IMR-90 (cell line): ENCODE data around the gene NBPF11. TPM values are rescaled to one million over a fixed set of nuclear protein-coding genes. Genes with fewer than 3 reads are reported as not detected.
"Not testable (repeated sequence)": the region's sequence is repeated elsewhere in the genome, so short reads cannot be mapped to it uniquely, and the experiment has no call there.

ENCODE experiments used
- ATAC-seq: fragments of 200-7000 bp; cut with Tn5 transposase; 2 replicates; pipeline ENCODE4 v1.9.1; 2020; ENCODE audit warnings: low read depth, mild to moderate bottlenecking, moderate library complexity
- BruUV-seq: library from RNA; stranded (reverse); fragments of 400-500 nt; replicated peaks from 2 replicates; lab custom pipeline; 2021; lab: Mats Ljungman, UMichigan
- CTCF ChIA-PET: fragments of 300-600 bp; formaldehyde crosslinking; extraction: SDS; loops from one replicate; lab custom pipeline; 2021; ENCODE audit warnings: antibody characterized with exemption; lab: Yijun Ruan, JAX
- POLR2A ChIA-PET: fragments of 300-600 bp; sonication (Branson Sonifier 250); formaldehyde crosslinking; loops from one replicate; lab custom pipeline; 2022; ENCODE audit warnings: antibody characterized with exemption; ENCODE audit not compliant: unreplicated experiment; lab: Charles Lee
- DNase-seq: peaks from one replicate; pipeline ENCODE4 v3.0.0; 2013
- H2AFZ ChIP-seq: replicated peaks from 2 replicates; pipeline ENCODE3; 2013; ENCODE audit warnings: low read length, mild to moderate bottlenecking; ENCODE audit not compliant: poor library complexity
- H2AK5ac ChIP-seq: 2 replicates; pipeline ENCODE4 v1.6.1; 2013; ENCODE audit warnings: low read depth, low read length, inconsistent platforms
- H2AK9ac ChIP-seq: replicated peaks from 2 replicates; pipeline ENCODE3; 2013; ENCODE audit warnings: mild to moderate bottlenecking, low read depth, low read length, moderate library complexity; ENCODE audit not compliant: poor library complexity
- H2BK120ac ChIP-seq: 2 replicates; pipeline ENCODE4 v1.6.1; 2013; ENCODE audit warnings: low read depth, low read length, inconsistent platforms
- H2BK15ac ChIP-seq: 3 replicates; pipeline ENCODE4 v1.6.1; 2013; ENCODE audit warnings: low read depth, low read length, inconsistent platforms
- H2BK20ac ChIP-seq: 2 replicates; pipeline ENCODE4 v1.6.1; 2013; ENCODE audit warnings: low read depth, mild to moderate bottlenecking, inconsistent platforms, low read length, moderate library complexity
- H2BK5ac ChIP-seq: 2 replicates; pipeline ENCODE4 v1.6.1; 2013; ENCODE audit warnings: mild to moderate bottlenecking, low read depth, low read length, inconsistent platforms; ENCODE audit not compliant: poor library complexity, severe bottlenecking
- H3K14ac ChIP-seq: replicated peaks from 2 replicates; pipeline ENCODE4 v1.6.1; 2013; ENCODE audit warnings: low read depth, low read length, inconsistent platforms
- H3K18ac ChIP-seq: 2 replicates; pipeline ENCODE4 v1.6.1; 2013; ENCODE audit warnings: low read depth, low read length, control low read depth
- H3K23ac ChIP-seq: 2 replicates; pipeline ENCODE4 v1.6.1; 2013; ENCODE audit warnings: low read depth, low read length, inconsistent platforms
- H3K27ac ChIP-seq: 2 replicates; pipeline ENCODE4 v1.5.1; 2013; ENCODE audit warnings: mild to moderate bottlenecking, control low read depth, low read length; ENCODE audit not compliant: insufficient read depth
- H3K27me3 ChIP-seq: 2 replicates; pipeline ENCODE4 v1.6.1; 2013; ENCODE audit warnings: low read length; ENCODE audit not compliant: control insufficient read depth, insufficient read depth
- H3K36me3 ChIP-seq: 2 replicates; pipeline ENCODE4 v1.6.1; 2013; ENCODE audit warnings: low read length, mixed read lengths; ENCODE audit not compliant: control insufficient read depth, insufficient read depth
- H3K4ac ChIP-seq: 2 replicates; pipeline ENCODE4 v1.6.1; 2013; ENCODE audit warnings: low read depth, low read length, inconsistent platforms
- H3K4me1 ChIP-seq: 2 replicates; pipeline ENCODE4 v1.6.1; 2013; ENCODE audit warnings: low read length, mixed read lengths; ENCODE audit not compliant: control insufficient read depth, insufficient read depth
- H3K4me2 ChIP-seq: 2 replicates; pipeline ENCODE4 v1.6.1; 2013; ENCODE audit warnings: low read depth, mild to moderate bottlenecking, control low read depth, low read length, moderate library complexity
- H3K4me3 ChIP-seq: 2 replicates; pipeline ENCODE4 v1.5.1; 2013; ENCODE audit warnings: low read depth, mild to moderate bottlenecking, control low read depth, low read length, moderate library complexity; ENCODE audit not compliant: insufficient read depth
- H3K56ac ChIP-seq: 2 replicates; pipeline ENCODE4 v1.6.1; 2013; ENCODE audit warnings: low read length, inconsistent platforms; ENCODE audit not compliant: insufficient read depth; ENCODE audit errors: extremely low read depth
- H3K79me1 ChIP-seq, 2 experiments: 2 replicates each; pipeline ENCODE4 v1.6.1; 2013; ENCODE audit warnings: low read length in 2 of 2, inconsistent platforms in 1 of 2, low read depth in 1 of 2
- H3K9ac ChIP-seq: 2 replicates; pipeline ENCODE4 v1.6.1; 2013; ENCODE audit warnings: low read depth, low read length, control low read depth
- H3K9me1 ChIP-seq: 2 replicates; pipeline ENCODE4 v1.6.1; 2013; ENCODE audit warnings: low read length, inconsistent platforms; ENCODE audit not compliant: insufficient read depth
- H3K9me3 ChIP-seq: 2 replicates; pipeline ENCODE4 v1.6.1; 2013; ENCODE audit warnings: low read length; ENCODE audit not compliant: control insufficient read depth, insufficient read depth
- H4K20me1 ChIP-seq: 2 replicates; pipeline ENCODE4 v1.6.1; 2013; ENCODE audit warnings: low read length, inconsistent platforms; ENCODE audit not compliant: insufficient read depth
- H4K5ac ChIP-seq: 2 replicates; pipeline ENCODE4 v1.6.1; 2013; ENCODE audit warnings: mild to moderate bottlenecking, low read depth, low read length, control low read depth
- H4K8ac ChIP-seq, 2 experiments: 2 replicates each; pipeline ENCODE4 v1.6.1; 2013; ENCODE audit warnings: low read depth in 2 of 2, low read length in 2 of 2, control low read depth in 1 of 2, inconsistent platforms in 1 of 2
- H4K91ac ChIP-seq: 2 replicates; pipeline ENCODE4 v1.6.1; 2013; ENCODE audit warnings: low read depth, low read length, inconsistent platforms; ENCODE audit not compliant: insufficient read depth
- RFX5 ChIP-seq: IDR thresholded peaks from 2 replicates; pipeline ENCODE4 v1.8.0; 2012; ENCODE audit warnings: low read depth, mild to moderate bottlenecking, low read length, moderate library complexity
- WGBS, 2 experiments: methylation state at CpG; one replicate each; pipeline versions ENCODE4 v1.1.5 to v1.1.7; 2013; ENCODE audit warnings: missing lambda C conversion rate in 2 of 2; ENCODE audit not compliant: insufficient read length in 1 of 2; ENCODE audit errors: extremely low coverage in 2 of 2; 5-methylcytosine and 5-hydroxymethylcytosine counted together
- dilution Hi-C: fragments of 300-500 bp; cut with HindIII; formaldehyde crosslinking; loops from one replicate; pipeline ENCODE4 v1.14.3; 2018; ENCODE audit warnings: low sequenced_read_pairs; ENCODE audit not compliant: unreplicated experiment
- in situ Hi-C: fragments of 300-500 bp; cut with MboI; formaldehyde crosslinking; loops from 3 replicates; pipeline ENCODE4 v1.14.3; 2019; ENCODE audit warnings: low sequenced_read_pairs, inconsistent platforms, mixed read lengths
- intact Hi-C: fragments of 100-400 bp; cut with micrococcal nuclease; formaldehyde crosslinking; loops from 2 replicates; pipeline ENCODE4 v1.10.0; 2022
- microRNA-seq, 2 experiments: library from miRNA; stranded (forward) in 1 of 2; unstranded in 1 of 2; fragments of 10-50 nt in 1 of 2; fragments of <30 nt in 1 of 2; gene quantifications in 1 of 2; microRNA quantifications in 1 of 2; one replicate each; pipeline versions ENCODE3 to v1.1.0; 2013 to 2020; ENCODE audit not compliant: insufficient read depth in 1 of 2, insufficient read length in 1 of 2, unreplicated experiment in 1 of 2
- polyA plus RNA-seq, 3 experiments: library from polyadenylated mRNA; depleted of rRNA; stranded (reverse); fragments of >200 nt; gene quantifications; 2 replicates each; pipeline ENCODE4 v1.2.3, GENCODE V29; 2012; ENCODE audit warnings: low replicate concordance in 1 of 3
- small RNA-seq, 5 experiments: library from RNA; depleted of rRNA; stranded (forward); fragments of <200 nt; gene quantifications; one replicate each; pipeline ENCODE3, GENCODE V24; 2012
- total RNA-seq: library from RNA; depleted of rRNA; stranded (reverse); fragments of >200 nt; gene quantifications from 2 replicates; pipeline ENCODE4 v1.2.3, GENCODE V29; 2012; rRNA removed

Gene NBPF11
- total and polyA plus RNA-seq, 2 of the 4 experiments (the other 2 are of a cell fraction) = 2.7 to 6.5 TPM

- WGBS, 2 experiments = no CpG with 5 or more reads among the region's 5 CpGs
- H3K36me3 ChIP-seq, in situ Hi-C loops, H3K4me3 ChIP-seq, ATAC-seq, H3K4me2 ChIP-seq, H3K4ac ChIP-seq, H3K27me3 ChIP-seq, H3K56ac ChIP-seq, dilution Hi-C loops, H3K9ac ChIP-seq, H3K79me1 ChIP-seq, H3K23ac ChIP-seq, H2BK15ac ChIP-seq, H2BK120ac ChIP-seq, H2AK9ac ChIP-seq, H4K20me1 ChIP-seq, H3K4me1 ChIP-seq, H3K14ac ChIP-seq, H2BK5ac ChIP-seq, H2BK20ac ChIP-seq, CTCF ChIA-PET, H2AFZ ChIP-seq, H3K18ac ChIP-seq, H4K5ac ChIP-seq, H3K9me1 ChIP-seq, H2AK5ac ChIP-seq, H3K9me3 ChIP-seq, POLR2A ChIA-PET, DNase-seq, H4K91ac ChIP-seq, H4K8ac ChIP-seq, intact Hi-C loops, BruUV-seq, H3K27ac ChIP-seq: not testable (repeated sequence)
- peak; percentile 24; the same call in 1 of the 2 replicates for TF ChIP-seq RFX5
These were observed 94.7 kb downstream of the NBPF11 start for GRCh38 chr1:148057384-148057783.

Small RNAs within 50 kb of the gene (microRNA-seq; reads per million reads assigned to microRNA genes)
- gene RNA5SP57 (ENCODE audit: insufficient read depth, insufficient read length) = not detected

Small RNAs within 50 kb of the gene (small RNA-seq; reads per million reads assigned to genes)
- gene RNA5SP57 = 0 reads per million in 5 experiments

Other genes with a start within 250 kb of the NBPF11 start
- gene GJA8, start 249.5 kb downstream of the NBPF11 start, total RNA-seq = not detected in 2 replicates
- gene GJA8, start 249.5 kb downstream of the NBPF11 start, polyA plus RNA-seq (2012; rRNA removed) = not detected in 2 replicates
- gene GPR89B, start 223.9 kb downstream of the NBPF11 start, total RNA-seq = 13.1 and 17.5 TPM in 2 replicates
- gene GPR89B, start 223.9 kb downstream of the NBPF11 start, polyA plus RNA-seq (2012; rRNA removed) = 7.1 and 9.4 TPM in 2 replicates